Peyer's patch (tissue), 4 donors: ENCODE results near the gene PCAT6.
"Not testable (repeated sequence)": the region's sequence is repeated elsewhere in the genome, so short reads cannot be mapped to it uniquely, and the experiment has no call there.

Source experiments
- POLR2A ChIP-seq, 2 donors: fragments of 450-650 bp; IDR thresholded peaks; one replicate each; pipeline ENCODE4 v1.5.1; 2017; ENCODE audit warnings: antibody characterized with exemption in 2 of 2, mild to moderate bottlenecking in 2 of 2, moderate library complexity in 2 of 2
- TF ChIP-seq, protein P1 (sequence below), 6 experiments: fragments of 450-650 bp in 4 of 6; fragments of 200-600 bp in 2 of 6; sonication (generic) in 1 of 6; IDR thresholded peaks; one replicate each; pipeline ENCODE4 v1.5.1; 2017 to 2019; ENCODE audit warnings: antibody characterized with exemption in 6 of 6, mild to moderate bottlenecking in 3 of 6, moderate library complexity in 1 of 6

GRCh38 chr1:202829223-202829622, 18.5 kb downstream of the PCAT6 start:
- TF ChIP-seq, protein P1, sequence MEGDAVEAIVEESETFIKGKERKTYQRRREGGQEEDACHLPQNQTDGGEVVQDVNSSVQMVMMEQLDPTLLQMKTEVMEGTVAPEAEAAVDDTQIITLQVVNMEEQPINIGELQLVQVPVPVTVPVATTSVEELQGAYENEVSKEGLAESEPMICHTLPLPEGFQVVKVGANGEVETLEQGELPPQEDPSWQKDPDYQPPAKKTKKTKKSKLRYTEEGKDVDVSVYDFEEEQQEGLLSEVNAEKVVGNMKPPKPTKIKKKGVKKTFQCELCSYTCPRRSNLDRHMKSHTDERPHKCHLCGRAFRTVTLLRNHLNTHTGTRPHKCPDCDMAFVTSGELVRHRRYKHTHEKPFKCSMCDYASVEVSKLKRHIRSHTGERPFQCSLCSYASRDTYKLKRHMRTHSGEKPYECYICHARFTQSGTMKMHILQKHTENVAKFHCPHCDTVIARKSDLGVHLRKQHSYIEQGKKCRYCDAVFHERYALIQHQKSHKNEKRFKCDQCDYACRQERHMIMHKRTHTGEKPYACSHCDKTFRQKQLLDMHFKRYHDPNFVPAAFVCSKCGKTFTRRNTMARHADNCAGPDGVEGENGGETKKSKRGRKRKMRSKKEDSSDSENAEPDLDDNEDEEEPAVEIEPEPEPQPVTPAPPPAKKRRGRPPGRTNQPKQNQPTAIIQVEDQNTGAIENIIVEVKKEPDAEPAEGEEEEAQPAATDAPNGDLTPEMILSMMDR (IDR thresholded peaks at IDR 0.05) = not testable (repeated sequence)
- TF ChIP-seq POLR2A (IDR thresholded peaks at IDR 0.05) = not testable (repeated sequence)
